GM21526 (cell line): ENCODE measurements around the gene PIGQ.

Experiments
- ATAC-seq: cut with Tn5 transposase; IDR thresholded peaks from one replicate; pipeline ENCODE4 v1.9.1; 2021; ENCODE audit warnings: moderate library complexity; ENCODE audit not compliant: unreplicated experiment, low FRiP score

The PIGQ gene

GRCh38 chr16:625117-625976 is 55.6 kb downstream of the PIGQ start:
- ATAC-seq: no peak

- ATAC-seq: no peak
Observed at GRCh38 chr16:625977-626765, 56.4 kb downstream of the PIGQ start.

GRCh38 chr16:626787-627453 is 57.2 kb downstream of the PIGQ start:
- ATAC-seq: no peak

- no peak for ATAC-seq
Observed at GRCh38 chr16:627454-628239, 57.9 kb downstream of the PIGQ start.

- no peak for ATAC-seq
Observed at GRCh38 chr16:628321-629061, 58.7 kb downstream of the PIGQ start.

GRCh38 chr16:629185-629832 is 59.5 kb downstream of the PIGQ start:
- ATAC-seq: no peak

- ATAC-seq: no peak
Observed at GRCh38 chr16:629833-630248, 60.1 kb downstream of the PIGQ start.

GRCh38 chr16:630249-630814 is 60.6 kb downstream of the PIGQ start:
- ATAC-seq: no peak

GRCh38 chr16:630815-631405 is 61.1 kb downstream of the PIGQ start, which contains the start of gene WFIKKN1:
Gene WFIKKN1, plus strand, starts transcription at chr16:630985. Its CDS starts 269 bp downstream, at chr16:631254.
- no peak for ATAC-seq

GRCh38 chr16:631808-632358 is 62.1 kb downstream of the PIGQ start:
- ATAC-seq: no peak

- ATAC-seq: no peak
Observed at GRCh38 chr16:632486-633335, 62.9 kb downstream of the PIGQ start.

GRCh38 chr16:633336-634050 is 63.7 kb downstream of the PIGQ start:
- ATAC-seq: no peak
